ENCODE measurements around the gene XKR8.

DNA sequence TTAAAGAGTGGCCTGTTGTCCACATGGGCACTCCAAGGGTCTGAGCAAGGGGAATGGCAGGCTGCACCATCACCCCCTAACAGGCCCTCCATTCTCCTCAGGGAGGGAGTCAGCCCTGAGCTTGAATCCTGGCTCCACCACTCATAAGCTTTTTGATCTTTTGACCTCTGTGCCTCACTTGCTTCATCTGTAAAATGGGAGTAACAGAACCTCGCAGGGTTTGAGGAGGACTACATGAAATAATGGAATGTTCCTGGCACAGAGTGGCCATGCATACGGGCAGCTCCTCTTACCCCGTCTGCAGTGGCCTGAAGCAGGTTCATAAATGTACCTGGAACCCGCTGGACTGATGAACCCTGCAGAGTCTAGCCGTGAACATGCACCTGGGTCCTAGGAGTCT, 2.1 kb upstream of the XKR8 start:
- TF ChIP-seq, protein P1, sequence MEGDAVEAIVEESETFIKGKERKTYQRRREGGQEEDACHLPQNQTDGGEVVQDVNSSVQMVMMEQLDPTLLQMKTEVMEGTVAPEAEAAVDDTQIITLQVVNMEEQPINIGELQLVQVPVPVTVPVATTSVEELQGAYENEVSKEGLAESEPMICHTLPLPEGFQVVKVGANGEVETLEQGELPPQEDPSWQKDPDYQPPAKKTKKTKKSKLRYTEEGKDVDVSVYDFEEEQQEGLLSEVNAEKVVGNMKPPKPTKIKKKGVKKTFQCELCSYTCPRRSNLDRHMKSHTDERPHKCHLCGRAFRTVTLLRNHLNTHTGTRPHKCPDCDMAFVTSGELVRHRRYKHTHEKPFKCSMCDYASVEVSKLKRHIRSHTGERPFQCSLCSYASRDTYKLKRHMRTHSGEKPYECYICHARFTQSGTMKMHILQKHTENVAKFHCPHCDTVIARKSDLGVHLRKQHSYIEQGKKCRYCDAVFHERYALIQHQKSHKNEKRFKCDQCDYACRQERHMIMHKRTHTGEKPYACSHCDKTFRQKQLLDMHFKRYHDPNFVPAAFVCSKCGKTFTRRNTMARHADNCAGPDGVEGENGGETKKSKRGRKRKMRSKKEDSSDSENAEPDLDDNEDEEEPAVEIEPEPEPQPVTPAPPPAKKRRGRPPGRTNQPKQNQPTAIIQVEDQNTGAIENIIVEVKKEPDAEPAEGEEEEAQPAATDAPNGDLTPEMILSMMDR (IDR thresholded peaks at IDR 0.05) = no peak
- TF ChIP-seq POLR2A (IDR thresholded peaks at IDR 0.05) = no peak

Measured in heart left ventricle (tissue), 13 donors.